ENCODE data around the gene ART4.

The ART4 gene

DNA sequence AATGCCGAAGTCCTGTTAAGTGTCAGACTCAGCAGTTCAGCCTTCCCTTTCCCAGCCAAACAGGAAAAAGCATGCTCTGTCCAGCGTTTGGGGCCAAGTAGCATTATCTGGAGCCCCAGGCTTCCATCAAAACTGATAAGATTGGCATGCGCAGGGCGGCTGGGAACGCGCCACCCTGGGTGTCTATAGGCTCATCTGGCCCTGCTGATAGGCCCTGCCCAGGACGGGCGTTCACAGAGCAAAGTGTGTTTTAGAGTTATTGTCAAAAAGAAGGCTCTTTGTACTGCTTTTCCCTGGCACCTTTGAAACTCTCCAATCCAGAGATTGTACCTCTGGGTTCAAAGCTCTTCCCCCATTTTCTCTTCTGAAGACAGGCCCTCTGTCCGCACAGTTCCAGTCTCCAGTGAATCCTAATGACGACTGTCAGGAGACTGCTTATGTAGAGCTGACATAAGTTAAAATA, at the start of gene ART4:
TSS of gene ART4 (minus strand) at position 102 of the 463 bp plus-strand sequence. CDS start 413 bp downstream, outside the sequence.
- no peak for DNase-seq (ENCODE audit: low read depth in 2 of 2)

- DNase-seq (ENCODE audit: low read depth in 2 of 2), result no peak
Observed at GRCh38 chr12:14892726-14893505, 49.6 kb upstream of the ART4 start.

DNA sequence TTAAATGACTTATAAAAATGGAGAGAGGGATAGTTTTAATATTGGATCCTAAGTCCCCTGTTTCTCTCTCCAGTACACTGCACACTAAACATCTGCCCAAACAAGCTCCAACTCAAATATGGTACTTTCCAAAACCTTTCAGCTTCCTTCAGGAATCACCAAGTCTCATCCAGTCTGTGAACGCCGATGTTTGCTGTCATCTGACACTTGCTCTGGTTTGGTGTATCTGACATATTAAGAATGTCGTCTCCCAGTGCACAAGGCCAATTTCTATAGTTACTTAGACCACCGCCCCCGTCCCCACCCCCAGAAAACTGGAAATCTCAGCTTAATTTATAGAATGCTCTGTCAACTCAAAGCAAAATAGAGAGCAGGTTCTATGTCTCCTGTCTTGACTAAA, 47.4 kb upstream of the ART4 start:
- no peak for DNase-seq (ENCODE audit: low read depth in 2 of 2)

DNA sequence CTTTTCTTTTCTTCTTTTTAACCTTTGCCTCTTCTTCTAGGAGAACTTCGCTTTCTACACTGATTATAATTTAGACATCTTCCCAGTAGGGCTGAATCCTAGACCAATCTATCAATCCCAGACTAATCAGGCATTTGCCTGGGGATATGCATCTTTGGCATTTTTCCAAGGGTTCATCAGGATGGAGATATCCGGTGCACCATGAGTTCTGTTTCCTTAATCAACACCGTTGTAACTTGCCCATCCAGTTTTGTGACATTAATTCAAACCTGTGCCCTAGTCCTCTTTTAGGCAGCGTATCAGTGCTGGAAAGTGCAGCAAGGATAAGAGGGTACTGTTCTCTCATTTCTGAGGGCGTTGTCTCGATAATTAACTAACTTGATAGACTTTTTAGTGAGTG, 42.9 kb upstream of the ART4 start:
- no peak for DNase-seq (ENCODE audit: low read depth in 2 of 2)

DNA sequence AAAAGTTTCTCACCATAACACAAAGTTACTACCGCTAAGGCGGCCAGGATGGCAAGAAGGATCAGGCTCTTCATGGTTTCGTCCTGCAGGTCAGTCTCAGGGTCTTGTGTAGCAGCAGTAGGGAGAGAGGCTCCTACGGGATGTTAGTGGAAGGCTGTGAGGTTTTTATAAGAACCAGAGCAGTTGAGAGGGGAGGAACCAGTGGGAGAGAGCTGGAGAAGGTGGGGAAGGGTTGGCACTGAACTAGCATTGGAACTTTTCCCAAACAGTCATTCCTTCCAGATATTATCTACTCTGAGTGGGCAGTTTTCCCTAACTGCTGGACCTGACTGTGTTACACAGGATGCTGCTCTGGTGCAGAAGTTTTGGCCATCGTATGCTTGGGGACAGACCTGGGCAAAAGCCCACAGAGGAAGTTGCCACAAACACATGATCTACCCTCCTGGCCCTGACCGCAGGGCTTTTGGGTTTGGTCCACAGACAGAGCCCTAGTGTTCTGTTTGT, 42.4 kb upstream of the ART4 start, which contains the start of gene MGP:
TSS of gene MGP (minus strand) at position 137 of the 504 bp plus-strand sequence. CDS start at position 74, 63 bp downstream.
- DNase-seq (ENCODE audit: low read depth in 2 of 2), result no peak

- peak; percentile 50 to 71 for DNase-seq (ENCODE audit: low read depth in 2 of 2)
Observed at GRCh38 chr12:14884458-14884878, 41.1 kb upstream of the ART4 start.

GRCh38 chr12:14883686-14884085, 40.4 kb upstream of the ART4 start:
- DNase-seq (ENCODE audit: low read depth in 2 of 2), result no peak

DNA sequence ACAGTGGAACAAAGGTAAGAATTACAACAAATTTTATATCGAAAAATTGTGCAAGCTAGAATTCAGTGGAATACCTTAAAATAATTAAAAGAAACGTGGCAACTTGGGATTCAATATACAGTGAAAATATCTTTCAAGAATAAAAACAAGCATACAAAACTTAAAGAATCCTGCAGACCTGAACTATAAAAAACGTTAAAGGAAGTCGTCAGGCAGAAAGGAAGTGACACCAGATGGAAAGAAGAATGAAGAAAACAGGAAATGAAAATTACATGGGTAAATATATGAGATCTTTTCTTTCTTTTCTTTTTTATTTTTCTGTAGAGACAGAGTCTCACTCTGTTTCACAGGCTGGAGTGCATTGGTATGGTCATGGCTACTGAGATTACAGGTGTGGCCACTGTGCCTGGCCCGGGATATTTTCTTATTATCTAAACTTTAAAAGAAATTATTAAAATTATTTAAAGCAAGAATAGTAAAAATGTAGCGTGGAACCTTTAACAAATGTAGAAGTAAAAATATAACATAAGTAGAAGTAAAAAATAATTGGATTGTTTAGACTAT, 37.6 kb upstream of the ART4 start:
- DNase-seq (ENCODE audit: low read depth in 2 of 2), result no peak

- DNase-seq (ENCODE audit: low read depth in 2 of 2), result no peak
Observed at GRCh38 chr12:14879222-14879933, 36.1 kb upstream of the ART4 start.

DNA sequence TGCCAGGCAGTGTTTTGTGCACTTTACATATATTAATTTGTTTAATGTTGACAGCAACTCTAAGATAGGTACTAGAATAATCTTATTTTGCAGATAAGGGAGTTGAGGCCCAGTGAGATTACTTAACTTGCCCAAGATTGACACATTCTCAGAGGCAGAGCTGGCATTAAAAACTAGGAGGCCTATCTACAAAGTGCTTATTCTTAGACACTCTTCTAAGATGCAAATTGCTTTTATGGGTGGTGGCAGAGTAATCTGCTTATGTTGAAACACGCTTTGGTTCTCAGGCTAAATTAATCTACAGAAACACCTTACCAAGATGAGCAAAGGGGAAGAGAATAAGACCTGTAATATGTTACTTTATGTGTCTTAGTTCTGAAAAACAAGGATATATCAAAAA, 35.2 kb upstream of the ART4 start:
- no peak for DNase-seq (ENCODE audit: low read depth in 2 of 2)

DNA sequence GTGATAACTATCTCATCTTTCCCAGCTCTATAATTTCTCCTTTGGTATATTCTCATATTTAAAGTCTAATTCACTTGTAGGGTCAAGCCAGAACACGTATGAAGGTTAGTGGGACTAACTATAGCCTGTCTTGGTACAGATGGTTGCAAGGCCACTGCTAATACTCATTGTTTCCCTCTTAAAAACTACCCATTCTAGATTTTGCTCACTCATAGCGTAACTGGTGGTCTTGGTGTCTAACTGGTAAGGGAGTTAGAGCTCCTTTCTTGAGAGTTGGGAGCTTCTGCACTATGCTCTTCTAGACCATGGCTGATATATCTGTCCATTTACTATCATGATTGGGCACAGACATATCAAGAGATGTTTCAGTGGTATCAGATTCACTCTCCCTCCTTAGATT, 33.5 kb upstream of the ART4 start:
- DNase-seq (ENCODE audit: low read depth in 2 of 2), result no peak

DNA sequence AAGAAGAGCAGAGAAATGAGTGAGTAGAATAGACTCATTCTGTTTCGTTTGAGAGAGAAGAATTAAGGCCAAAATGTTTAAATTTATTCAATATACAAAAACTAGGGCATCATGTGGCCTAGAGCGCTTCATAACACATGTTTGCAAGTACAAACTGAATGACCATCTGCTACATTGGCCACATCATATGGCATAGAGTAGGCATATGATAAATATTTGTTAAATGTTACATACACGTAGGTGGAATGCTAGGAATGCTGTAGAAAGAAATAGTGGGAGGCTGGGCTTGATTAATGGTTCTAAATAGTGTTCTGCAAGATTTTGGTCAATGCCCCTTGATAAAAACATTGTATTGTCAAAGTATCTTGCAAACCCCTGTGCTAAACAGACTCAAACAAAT, 31.6 kb upstream of the ART4 start:
- DNase-seq (ENCODE audit: low read depth in 2 of 2), result no peak

GRCh38 chr12:14873440-14874185, 30.3 kb upstream of the ART4 start:
- no peak for DNase-seq (ENCODE audit: low read depth in 2 of 2)

GRCh38 chr12:14871886-14872285, 28.6 kb upstream of the ART4 start:
- DNase-seq (ENCODE audit: low read depth in 2 of 2), result no peak

DNA sequence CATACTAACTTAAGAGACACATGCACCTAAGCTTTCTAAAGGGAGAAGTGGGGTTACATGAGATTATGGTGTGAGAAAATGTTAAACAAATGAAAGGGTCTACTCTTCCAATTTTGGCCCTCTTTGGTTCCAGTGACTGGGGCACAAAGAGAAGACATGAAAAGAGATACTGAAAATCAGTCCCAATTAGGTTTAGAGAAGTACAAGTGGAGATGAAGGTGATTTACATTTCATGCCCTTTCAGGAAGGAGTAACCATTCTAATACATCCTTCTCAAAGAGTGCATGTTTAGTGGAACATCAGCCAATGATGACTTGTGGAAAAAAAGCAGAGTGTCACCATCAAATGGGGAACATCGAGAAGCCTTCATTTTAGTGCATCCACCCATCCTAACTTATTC, 27.9 kb upstream of the ART4 start:
- no peak for DNase-seq (ENCODE audit: low read depth in 2 of 2)

- no peak for DNase-seq (ENCODE audit: low read depth in 2 of 2)
Observed at GRCh38 chr12:14868916-14869506, 25.7 kb upstream of the ART4 start.

GRCh38 chr12:14860490-14860889, 17.2 kb upstream of the ART4 start:
- DNase-seq (ENCODE audit: low read depth in 2 of 2), result no peak

DNA sequence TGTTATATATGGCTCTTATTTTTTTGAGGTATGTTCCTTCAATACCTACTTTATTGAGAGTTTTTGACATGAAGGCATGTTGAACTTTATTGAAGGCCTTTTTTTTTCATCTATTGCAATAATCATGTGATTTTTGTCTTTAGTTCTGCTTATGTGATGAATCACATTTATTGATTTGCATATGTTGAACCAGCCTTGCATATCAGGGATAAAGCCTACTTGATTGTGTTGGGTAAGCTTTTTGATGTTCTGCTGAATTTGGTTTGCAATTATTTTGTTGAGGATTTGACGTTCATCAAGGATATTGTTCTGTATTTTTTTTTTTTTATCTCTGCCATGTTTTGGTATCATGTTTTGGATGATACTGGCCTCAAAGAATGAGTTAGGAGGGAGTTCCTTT, 15.2 kb upstream of the ART4 start:
- no peak for DNase-seq (ENCODE audit: low read depth in 2 of 2)

DNA sequence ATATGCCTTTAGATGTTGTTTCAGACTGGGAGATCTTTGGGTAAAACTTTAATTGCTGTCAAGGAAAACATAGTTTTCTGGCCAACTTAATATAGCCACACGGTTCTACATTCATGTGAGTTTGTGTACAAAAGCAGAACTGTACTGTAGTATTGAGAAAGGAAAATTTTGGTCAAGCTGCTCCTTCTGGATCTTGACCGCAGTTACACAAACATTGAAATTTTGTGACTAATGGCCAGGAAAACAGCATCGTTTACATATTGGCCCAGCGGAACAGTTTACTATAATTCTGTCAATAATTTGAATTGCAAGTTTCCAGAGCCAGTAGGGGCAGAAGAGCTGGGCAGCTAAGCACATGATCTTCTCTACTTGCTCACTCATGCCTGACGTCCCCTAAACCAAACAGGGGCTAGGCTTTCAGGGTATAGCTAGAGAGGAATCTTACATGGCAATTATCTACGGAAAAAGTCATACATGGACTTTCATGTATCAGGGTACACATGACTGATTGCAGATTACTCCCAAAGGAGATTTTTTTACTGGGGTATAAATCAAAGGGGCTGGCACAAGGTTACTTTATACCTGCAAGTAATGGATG, 11.4 kb upstream of the ART4 start:
- DNase-seq (ENCODE audit: low read depth in 2 of 2), result no peak

GRCh38 chr12:14853961-14854360, 10.6 kb upstream of the ART4 start:
- DNase-seq (ENCODE audit: low read depth in 2 of 2), result no peak

DNA sequence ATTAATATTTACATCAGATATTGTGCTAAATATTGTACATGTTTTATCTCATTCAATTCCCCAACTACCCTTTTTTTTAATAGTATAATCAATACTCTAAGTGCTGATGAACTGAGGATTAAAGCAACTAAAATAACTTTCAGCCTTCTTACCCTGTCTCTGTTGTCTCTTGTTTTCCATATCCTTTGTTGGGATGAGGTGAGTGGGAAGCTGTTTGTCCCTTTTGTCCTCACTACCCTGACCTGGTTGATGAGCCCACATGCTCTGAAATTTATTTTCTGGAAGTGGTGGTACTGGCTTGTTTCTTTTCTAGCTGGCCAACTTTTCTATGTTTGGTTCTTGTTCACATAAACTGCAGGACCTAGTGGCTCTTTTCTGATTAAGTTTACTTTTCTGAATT, 9.6 kb upstream of the ART4 start:
- no peak for DNase-seq (ENCODE audit: low read depth in 2 of 2)

Measured in stimulated activated CD8-positive, alpha-beta memory T cell treated with anti-CD3 and anti-CD28 coated beads, Interleukin-15, amount 100 ng/mL, for 4 hours (primary cell).